ENCODE data around the gene ADAMTS9.

Gene ADAMTS9

GRCh38 chr3:64530434-64531049 lies 157.3 kb downstream of the ADAMTS9 start:
- peak; percentile 41 for DNase-seq

GRCh38 chr3:64523324-64523723 lies 164.5 kb downstream of the ADAMTS9 start:
- DNase-seq: no peak

GRCh38 chr3:64520334-64520733 lies 167.5 kb downstream of the ADAMTS9 start:
- DNase-seq: no peak

DNA sequence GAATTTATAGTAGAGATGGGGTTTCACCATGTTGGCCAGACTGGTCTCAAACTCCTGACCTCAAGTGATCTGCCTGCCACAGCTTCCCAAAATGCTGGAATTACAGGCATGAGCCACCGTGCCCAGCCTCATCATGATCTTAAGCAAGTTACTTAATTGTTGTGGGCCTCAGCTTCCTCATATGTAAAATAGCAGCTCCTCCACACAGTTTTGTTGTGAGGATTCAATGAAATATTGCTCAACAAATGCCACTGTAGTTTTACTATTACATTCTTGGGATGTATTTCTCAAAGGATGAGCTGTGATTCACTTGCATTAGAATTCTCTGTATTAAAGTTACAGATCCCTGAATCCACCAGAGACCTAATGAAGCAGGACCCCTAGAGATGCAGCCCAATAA lies 168.8 kb downstream of the ADAMTS9 start:
- DNase-seq: no peak

DNA sequence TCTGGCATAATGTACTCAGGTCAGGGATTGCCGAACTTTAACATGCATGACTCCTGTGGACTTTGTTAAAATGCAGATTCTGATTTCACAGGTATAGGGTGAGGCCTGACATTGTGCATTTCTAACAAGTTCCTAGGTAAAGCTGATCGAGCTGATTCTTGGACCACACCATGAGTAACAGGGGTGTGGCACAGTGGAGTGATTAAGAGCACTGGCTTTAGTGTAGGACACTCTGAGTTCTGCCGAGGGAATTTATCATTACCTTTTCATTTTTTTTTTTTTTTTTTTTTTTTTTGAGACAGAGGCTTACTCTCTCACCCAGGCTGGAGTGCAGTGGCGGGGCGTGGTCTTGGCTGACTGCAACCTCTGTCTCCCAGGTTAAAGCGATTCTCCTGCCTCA lies 169.3 kb downstream of the ADAMTS9 start:
- no peak for DNase-seq

GRCh38 chr3:64514889-64515288 lies 172.9 kb downstream of the ADAMTS9 start:
- DNase-seq: no peak

- no peak for DNase-seq
Measured at GRCh38 chr3:64509206-64509605, 178.6 kb downstream of the ADAMTS9 start.

GRCh38 chr3:64508140-64508539 lies 179.7 kb downstream of the ADAMTS9 start:
- no peak for DNase-seq

DNA sequence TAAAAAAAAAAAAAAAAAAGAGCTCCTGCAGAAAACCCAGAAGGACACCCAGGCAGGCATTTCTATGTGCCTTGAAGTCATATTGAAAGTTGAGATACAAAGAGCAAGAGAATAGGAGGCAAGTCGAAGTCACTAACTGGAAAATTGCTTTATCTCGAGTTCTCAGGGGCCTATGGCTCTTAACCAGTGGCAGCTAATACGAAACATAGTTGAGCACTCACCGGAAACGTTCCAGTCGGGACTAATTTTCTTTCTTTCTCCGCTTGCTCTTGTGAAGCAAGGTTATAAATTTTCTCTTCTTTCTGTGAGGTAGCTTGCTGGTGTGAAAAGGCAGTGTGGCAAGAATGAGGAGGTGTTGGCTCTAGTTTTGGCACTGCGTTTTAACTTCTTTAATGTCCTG lies 181.5 kb downstream of the ADAMTS9 start:
- no peak for DNase-seq

GRCh38 chr3:64505419-64505818 lies 182.4 kb downstream of the ADAMTS9 start:
- DNase-seq: no peak

DNA sequence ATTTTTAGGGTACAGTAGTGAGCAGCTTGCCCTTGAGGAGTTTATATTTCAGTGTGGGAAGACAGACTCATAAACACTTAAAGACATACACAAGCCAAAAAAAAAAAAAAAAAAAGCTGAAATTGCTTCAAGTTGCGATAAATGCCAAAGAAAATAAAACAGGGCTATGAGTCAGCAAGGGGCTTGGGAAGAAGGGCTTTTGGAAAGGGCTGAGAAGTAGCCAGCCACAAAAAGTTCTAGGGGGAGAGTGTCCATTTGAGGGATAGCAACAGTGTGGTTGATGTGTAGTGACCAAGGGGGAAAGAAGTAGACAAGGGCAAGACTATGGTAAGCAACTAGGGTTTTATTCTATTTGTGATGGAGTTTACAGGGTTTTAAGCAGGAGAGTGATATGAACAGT lies 185.5 kb downstream of the ADAMTS9 start:
- DNase-seq: no peak

GRCh38 chr3:64501298-64501906 lies 186.4 kb downstream of the ADAMTS9 start:
- DNase-seq: peak; percentile 45

GRCh38 chr3:64496786-64497490 lies 190.9 kb downstream of the ADAMTS9 start:
- DNase-seq: no peak

DNA sequence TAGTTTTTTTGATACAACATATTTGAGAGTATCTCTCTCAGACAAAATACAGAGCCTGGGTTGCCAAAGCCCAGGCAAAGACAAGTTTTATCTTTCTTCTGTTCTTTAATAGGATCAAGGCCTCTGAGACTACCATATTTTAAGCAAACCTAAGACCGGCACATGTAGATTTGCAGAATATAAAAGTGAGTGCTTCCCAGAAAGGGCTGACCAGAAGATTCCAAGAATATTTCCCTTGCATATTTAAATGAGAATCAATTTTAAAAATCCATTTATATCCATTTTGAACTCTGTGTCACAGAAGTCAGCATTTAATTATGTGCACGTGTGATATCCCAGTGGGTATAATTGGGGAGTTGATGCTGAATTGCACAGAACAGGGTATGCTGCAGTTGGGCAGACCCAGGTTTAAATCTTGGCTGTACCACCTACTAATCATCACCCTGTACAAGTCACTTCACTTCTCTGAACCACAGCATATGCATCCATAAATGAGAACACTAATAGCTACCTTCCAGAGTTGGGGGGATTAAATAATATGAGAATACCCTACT lies 191.9 kb downstream of the ADAMTS9 start:
- no peak for DNase-seq

DNA sequence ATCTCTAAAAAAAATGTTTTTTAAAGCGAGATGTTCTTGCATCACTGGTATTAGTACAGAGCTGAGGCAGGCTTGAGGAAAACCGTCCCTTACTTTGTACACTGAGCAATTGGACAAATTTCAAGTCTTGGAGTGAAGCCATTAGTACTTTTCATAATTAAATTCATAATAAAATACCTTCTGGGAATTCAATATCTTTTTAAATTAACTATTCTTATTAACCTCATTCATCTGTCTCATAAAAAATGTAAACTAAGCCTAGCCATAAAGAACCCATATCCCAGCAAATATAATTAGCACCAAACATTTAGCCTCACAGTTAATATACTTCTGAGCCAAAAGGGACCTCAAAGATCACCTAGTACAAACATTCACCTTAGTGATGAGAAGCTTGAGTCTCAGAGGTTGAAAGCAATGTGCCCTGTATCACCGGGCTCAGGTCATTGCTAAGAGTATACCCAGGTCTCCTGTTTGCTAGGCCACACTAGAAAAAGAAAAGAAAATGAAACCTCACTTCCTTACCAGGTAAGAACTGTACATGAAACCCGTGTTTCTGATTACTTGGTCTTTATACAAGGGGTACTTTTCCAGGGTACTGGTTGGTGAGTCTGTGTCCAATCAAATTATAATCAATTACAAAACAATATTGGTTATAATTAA lies 192.5 kb downstream of the ADAMTS9 start:
- DNase-seq: no peak

- DNase-seq: no peak
Measured at GRCh38 chr3:64494526-64494925, 193.3 kb downstream of the ADAMTS9 start.

- no peak for DNase-seq
Measured at GRCh38 chr3:64493149-64493548, 194.7 kb downstream of the ADAMTS9 start.

GRCh38 chr3:64491843-64492242 lies 196.0 kb downstream of the ADAMTS9 start:
- no peak for DNase-seq

DNA sequence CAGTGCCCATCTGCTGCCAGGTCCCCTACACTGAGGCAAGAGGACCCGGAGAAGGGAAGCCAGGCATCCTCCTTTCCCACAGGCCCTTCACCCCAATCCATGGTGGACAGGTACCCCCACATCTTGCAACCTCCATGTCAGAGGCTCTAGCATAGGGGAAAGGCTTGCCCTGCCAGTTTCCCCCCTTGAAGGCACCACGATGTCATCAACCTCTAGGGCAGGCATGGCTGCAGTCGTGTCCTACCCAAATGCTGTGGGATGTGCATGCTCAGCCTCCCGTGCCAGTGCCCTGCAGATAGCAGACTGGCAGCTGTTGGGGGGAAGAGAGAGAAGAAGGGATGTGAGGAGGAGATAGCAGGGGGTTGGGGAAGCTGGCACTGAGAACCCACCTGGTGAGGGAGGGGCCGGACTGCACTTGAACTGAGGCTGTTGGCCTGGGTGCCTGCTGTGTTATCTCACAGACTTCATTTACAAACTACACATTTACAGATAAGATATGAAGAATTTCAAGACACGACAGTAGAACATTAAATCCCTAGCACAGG lies 197.5 kb downstream of the ADAMTS9 start:
- no peak for DNase-seq

DNA sequence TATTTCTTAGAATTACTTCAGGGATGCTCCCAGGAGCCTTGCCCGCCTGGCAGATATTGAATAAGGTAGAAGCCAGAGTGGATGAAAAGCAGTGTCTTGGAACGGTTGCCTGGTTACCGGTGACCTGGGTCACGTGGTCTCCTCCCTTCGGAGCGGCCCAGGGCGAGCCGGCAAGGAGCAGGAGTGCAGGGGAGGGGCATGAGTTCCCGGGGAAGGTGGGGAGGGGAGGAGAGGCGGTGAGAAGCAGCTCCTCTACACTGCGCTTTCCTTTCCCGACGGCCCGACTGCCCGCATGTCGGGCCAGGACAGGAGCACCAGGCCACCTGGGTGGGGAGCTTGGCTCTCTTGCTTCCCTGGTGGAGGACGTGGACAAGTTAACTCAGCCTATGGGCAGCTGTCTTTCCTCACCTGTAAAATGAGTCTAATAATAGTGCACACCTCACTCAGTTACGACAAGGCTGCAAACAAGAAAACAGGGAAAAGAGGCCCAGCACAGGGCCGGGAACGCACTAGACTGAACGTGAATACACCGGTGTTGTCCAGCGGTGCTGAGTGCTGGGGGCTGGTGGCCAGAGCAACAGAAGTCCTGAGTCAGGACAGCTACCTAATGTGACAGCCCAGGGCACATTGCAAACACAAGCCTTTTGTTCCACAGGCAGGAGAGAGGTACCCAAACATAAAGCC lies 198.3 kb downstream of the ADAMTS9 start:
- peak; percentile 72 for DNase-seq

DNA sequence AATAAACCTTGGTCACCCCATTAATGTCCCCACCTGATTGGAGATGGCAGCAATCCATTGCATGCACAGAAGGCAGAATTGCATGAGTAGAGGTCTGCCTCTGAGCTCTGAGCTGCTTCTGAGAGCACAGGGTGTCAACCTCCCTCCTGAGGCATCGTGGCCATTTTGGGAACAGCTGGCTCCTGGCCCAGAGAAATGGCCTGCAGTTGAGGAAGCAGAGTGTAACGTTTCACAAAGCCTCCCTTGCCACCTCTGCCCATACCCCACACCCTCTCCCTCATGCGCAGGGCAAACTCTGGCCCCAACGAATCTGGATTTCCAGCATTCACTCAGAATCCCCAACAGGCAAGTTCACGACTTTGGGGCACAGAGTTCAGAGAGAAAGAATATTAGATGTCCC lies 198.9 kb downstream of the ADAMTS9 start:
- DNase-seq: peak; percentile 43

DNA sequence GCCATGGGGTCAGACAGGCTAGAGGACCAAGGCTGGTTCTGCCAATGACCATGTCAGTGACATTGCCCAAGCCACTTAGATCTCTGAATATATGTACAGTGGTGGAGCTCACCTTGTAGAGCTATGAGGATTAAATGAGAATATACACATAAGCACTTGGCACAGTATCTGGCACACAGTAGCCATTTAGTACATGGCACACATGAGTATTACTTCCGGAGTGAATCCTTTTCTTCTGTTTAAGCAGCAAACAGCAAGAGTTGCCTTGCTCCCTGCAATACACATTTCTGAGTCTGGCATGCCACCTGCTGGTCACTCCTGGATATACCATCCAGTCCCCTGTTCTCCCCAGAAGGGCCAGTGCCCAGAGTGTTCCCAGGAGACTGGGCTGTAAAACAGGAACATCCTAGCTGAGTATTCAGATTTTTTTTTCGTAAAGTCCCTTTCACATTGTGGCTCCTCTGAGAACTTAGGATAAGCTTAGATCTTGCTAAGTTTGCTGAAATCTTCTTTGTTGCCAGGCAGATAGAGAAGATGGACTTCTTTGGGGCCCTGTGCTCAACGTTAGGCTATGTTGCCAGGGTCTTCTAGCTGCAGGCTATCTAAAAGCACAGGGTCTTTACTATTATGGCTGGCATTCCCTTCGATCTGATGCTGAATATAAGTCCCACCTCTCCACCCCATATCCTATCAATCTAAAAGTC lies 203.4 kb downstream of the ADAMTS9 start:
- peak; percentile 61 for DNase-seq
